Esophagus (tissue), 2 donors: ENCODE results near the gene SMOC2. TPM values are rescaled to one million over a fixed set of nuclear protein-coding genes. Genes with fewer than 3 reads are reported as not detected.

Experiments
- H3K27ac ChIP-seq, 2 donors: one replicate each; pipeline ENCODE4 v1.5.1; 2013; ENCODE audit warnings: low read depth in 2 of 2, mild to moderate bottlenecking in 2 of 2, inconsistent platforms in 1 of 2, low read length in 1 of 2, moderate library complexity in 1 of 2
- H3K27me3 ChIP-seq, 2 donors: one replicate each; pipeline ENCODE4 v1.6.1; 2013; ENCODE audit warnings: low read length in 2 of 2, control low read depth in 1 of 2, mild to moderate bottlenecking in 1 of 2; ENCODE audit not compliant: insufficient read depth in 2 of 2, control insufficient read depth in 1 of 2
- H3K36me3 ChIP-seq, 2 donors: one replicate each; pipeline ENCODE4 v1.6.1; 2013; ENCODE audit warnings: low read length in 1 of 2; ENCODE audit not compliant: control insufficient read depth in 2 of 2, insufficient read depth in 2 of 2
- H3K4me1 ChIP-seq, 2 donors: one replicate each; pipeline ENCODE4 v1.6.1; 2013; ENCODE audit warnings: low read length in 1 of 2; ENCODE audit not compliant: control insufficient read depth in 2 of 2, insufficient read depth in 2 of 2
- H3K4me3 ChIP-seq, 2 donors: one replicate each; pipeline ENCODE4 v1.5.1; 2013; ENCODE audit warnings: low read length in 2 of 2, mild to moderate bottlenecking in 2 of 2, low read depth in 1 of 2, moderate library complexity in 1 of 2
- H3K9me3 ChIP-seq, 2 donors: one replicate each; pipeline ENCODE4 v1.6.1; 2013; ENCODE audit warnings: mild to moderate bottlenecking in 2 of 2, low read depth in 1 of 2, low read length in 1 of 2, moderate library complexity in 1 of 2; ENCODE audit not compliant: control insufficient read depth in 2 of 2, insufficient read depth in 1 of 2
- WGBS, 2 donors: extraction: QIAGEN DNeasy Blood & Tissue Kit; methylation state at CpG; one replicate each; pipeline ENCODE4 v1.1.7; 2013; 5-methylcytosine and 5-hydroxymethylcytosine counted together
- polyA plus RNA-seq, 2 donors: library from polyadenylated mRNA; stranded (reverse); fragments of 200-250 nt; gene quantifications; one replicate each; pipeline ENCODE4 v1.2.3, GENCODE V29; 2013
- donor health status: healthy with polysubstance abuse.
- donor health status: Bipolar disorder and iron deficiency.

The SMOC2 gene
- polyA plus RNA-seq, 2 donors: 4.6 to 14.4 TPM

- H3K27ac ChIP-seq: no peak overlapping the region
- H3K4me3 ChIP-seq: no peak overlapping the region
- H3K36me3 ChIP-seq: no peaks in the 10 kb centered on the region
- WGBS, 2 donors: 76 to 82% methylated on average over 8 of the region's 8 CpGs
- H3K4me1 ChIP-seq: no peaks in the 10 kb centered on the region
- H3K9me3 ChIP-seq: no peaks in the 10 kb centered on the region
- H3K27me3 ChIP-seq: no peaks in the 10 kb centered on the region
Observed at GRCh38 chr6:168407842-168408241, 33.1 kb upstream of the SMOC2 start.

- WGBS, 2 donors: 80 to 82% methylated on average over 13 of the region's 13 CpGs
- H3K9me3 ChIP-seq: no peaks in the 10 kb centered on the region
- H3K27me3 ChIP-seq: no peaks in the 10 kb centered on the region
- H3K36me3 ChIP-seq: no peaks in the 10 kb centered on the region
- H3K27ac ChIP-seq: no peak overlapping the region
- H3K4me3 ChIP-seq: no peak overlapping the region
- no peaks in the 10 kb centered on the region for H3K4me1 ChIP-seq
Observed at GRCh38 chr6:168408504-168409136, 32.4 kb upstream of the SMOC2 start.

DNA sequence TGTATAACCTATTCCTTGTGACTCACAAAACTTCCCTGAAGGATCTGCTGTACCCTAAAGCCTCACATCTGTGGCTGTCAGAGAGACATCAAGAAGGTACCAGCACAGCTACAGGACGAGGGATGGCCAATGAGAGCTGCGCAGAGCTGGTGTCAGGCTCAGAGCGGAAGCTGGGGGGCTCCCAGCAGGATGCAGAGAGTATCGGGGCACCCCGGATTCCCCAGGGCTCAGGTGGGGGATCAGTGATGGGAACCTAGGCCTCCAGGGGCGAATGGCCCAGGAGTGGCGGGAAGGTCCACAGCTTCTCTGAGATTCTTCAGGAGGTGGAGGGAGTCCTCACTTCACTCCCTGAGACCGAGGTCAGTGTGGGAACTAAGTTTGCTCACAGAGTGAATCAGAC lies 30.9 kb upstream of the SMOC2 start:
- Histone ChIP-seq H3K27me3 (no peaks in the 10 kb centered on the region), H3K9me3 (no peaks in the 10 kb centered on the region), H3K36me3 (no peaks in the 10 kb centered on the region), H3K27ac (no peak overlapping the region), H3K4me3 (no peak overlapping the region), H3K4me1 (no peaks in the 10 kb centered on the region)
- 84 to 91% methylated on average over 8 of the region's 8 CpGs for WGBS, 2 donors

- H3K4me1 ChIP-seq: peaks cover 0 to 2% of the 10 kb centered on the region in 2 donors
- WGBS, 2 donors: 78 to 80% methylated on average over 19 of the region's 19 CpGs
- H3K27me3 ChIP-seq: no peaks in the 10 kb centered on the region
- no peaks in the 10 kb centered on the region for H3K36me3 ChIP-seq
- no peaks in the 10 kb centered on the region for H3K9me3 ChIP-seq
- no peak overlapping the region for H3K27ac ChIP-seq
- H3K4me3 ChIP-seq: no peak overlapping the region
Observed at GRCh38 chr6:168410554-168411011, 30.4 kb upstream of the SMOC2 start.

- Histone ChIP-seq H3K27me3 (no peaks in the 10 kb centered on the region), H3K36me3 (no peaks in the 10 kb centered on the region), H3K9me3 (no peaks in the 10 kb centered on the region), H3K4me1 (peaks cover 0 to 4% of the 10 kb centered on the region in 2 donors), H3K4me3 (no peak overlapping the region), H3K27ac (no peak overlapping the region)
- WGBS, 2 donors: 89 to 93% methylated on average over 21 of the region's 21 CpGs
Observed at GRCh38 chr6:168411130-168411529, 29.9 kb upstream of the SMOC2 start.

DNA sequence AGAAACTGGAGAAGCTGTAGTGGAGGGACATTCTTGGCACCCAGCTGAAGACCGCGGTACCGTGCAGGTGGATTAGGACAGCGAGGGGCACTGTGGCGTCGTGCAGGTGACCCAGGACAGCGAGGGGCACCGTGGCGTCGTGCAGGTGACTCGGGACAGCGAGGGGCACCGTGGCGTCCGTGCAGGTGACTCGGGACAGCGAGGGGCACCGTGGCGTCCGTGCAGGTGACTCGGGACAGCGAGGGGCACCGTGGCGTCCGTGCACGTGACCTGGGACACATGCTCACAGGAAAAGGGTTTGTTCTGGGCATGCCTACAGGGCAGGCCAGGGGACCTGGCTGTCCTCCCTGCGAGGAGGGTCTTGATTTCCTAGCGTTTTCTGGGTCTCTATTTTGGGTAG lies 29.2 kb upstream of the SMOC2 start:
- WGBS, 2 donors: 88 to 93% methylated on average over 27 to 28 of the region's 28 CpGs
- Histone ChIP-seq H3K27me3 (no peaks in the 10 kb centered on the region), H3K4me1 (peaks cover 0 to 4% of the 10 kb centered on the region in 2 donors), H3K36me3 (no peaks in the 10 kb centered on the region), H3K27ac (no peak overlapping the region), H3K9me3 (no peaks in the 10 kb centered on the region), H3K4me3 (no peak overlapping the region)

- Histone ChIP-seq H3K27ac (no peak overlapping the region), H3K4me3 (no peak overlapping the region), H3K27me3 (no peaks in the 10 kb centered on the region), H3K36me3 (no peaks in the 10 kb centered on the region), H3K4me1 (peaks cover 0 to 4% of the 10 kb centered on the region in 2 donors), H3K9me3 (no peaks in the 10 kb centered on the region)
- 91% methylated on average over 18 of the region's 18 CpGs for WGBS, 2 donors
Observed at GRCh38 chr6:168412456-168412855, 28.5 kb upstream of the SMOC2 start.

DNA sequence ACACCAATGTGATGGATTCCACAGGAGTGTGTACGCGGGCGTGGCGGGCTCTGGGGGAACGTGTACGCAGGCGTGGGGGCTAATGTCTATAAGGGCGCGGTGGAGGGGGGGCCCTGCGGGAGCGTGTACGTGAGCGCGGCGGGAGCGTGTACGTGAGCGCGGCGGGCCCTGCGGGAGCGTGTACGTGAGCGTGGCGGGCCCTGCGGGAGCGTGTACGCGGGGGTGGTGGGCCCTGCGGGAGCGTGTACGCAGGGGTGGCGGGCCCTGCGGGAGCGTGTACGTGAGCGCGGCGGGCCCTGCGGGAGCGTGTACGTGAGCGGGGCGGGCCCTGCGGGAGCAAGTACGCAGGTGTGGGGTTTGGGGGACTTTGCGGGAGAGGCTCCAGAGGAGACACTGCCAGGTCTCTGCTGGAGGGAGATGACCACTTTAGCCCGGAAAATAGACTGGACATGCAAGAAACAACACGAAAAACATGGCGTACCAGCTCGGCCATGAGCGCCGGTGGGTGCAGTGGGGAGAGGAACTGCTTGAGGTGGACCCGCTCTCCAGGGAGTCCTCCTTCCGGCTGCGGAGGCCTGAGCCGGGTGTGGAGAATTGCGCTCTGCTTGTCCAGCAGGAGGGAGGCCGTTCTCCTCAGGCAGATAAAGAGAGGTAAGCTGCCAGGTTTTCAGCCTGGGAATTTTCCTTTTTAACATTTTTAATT lies 27.8 kb upstream of the SMOC2 start:
- Histone ChIP-seq H3K27ac (no peak overlapping the region), H3K4me1 (peaks cover 0 to 4% of the 10 kb centered on the region in 2 donors), H3K27me3 (no peaks in the 10 kb centered on the region), H3K36me3 (no peaks in the 10 kb centered on the region), H3K4me3 (no peak overlapping the region), H3K9me3 (no peaks in the 10 kb centered on the region)
- WGBS, 2 donors: 96 to 97% methylated on average over 52 to 59 of the region's 59 CpGs

GRCh38 chr6:168413856-168414255 lies 27.1 kb upstream of the SMOC2 start:
- 90 to 91% methylated on average over 16 to 17 of the region's 17 CpGs for WGBS, 2 donors
- Histone ChIP-seq H3K9me3 (no peaks in the 10 kb centered on the region), H3K27me3 (no peaks in the 10 kb centered on the region), H3K36me3 (no peaks in the 10 kb centered on the region), H3K4me3 (no peak overlapping the region), H3K4me1 (peaks cover 0 to 4% of the 10 kb centered on the region in 2 donors), H3K27ac (no peak overlapping the region)
